ENCODE measurements around the gene GMPR2.
"Not testable (repeated sequence)": the region's sequence is repeated elsewhere in the genome, so short reads cannot be mapped to it uniquely, and the experiment has no call there.

The GMPR2 gene

DNA sequence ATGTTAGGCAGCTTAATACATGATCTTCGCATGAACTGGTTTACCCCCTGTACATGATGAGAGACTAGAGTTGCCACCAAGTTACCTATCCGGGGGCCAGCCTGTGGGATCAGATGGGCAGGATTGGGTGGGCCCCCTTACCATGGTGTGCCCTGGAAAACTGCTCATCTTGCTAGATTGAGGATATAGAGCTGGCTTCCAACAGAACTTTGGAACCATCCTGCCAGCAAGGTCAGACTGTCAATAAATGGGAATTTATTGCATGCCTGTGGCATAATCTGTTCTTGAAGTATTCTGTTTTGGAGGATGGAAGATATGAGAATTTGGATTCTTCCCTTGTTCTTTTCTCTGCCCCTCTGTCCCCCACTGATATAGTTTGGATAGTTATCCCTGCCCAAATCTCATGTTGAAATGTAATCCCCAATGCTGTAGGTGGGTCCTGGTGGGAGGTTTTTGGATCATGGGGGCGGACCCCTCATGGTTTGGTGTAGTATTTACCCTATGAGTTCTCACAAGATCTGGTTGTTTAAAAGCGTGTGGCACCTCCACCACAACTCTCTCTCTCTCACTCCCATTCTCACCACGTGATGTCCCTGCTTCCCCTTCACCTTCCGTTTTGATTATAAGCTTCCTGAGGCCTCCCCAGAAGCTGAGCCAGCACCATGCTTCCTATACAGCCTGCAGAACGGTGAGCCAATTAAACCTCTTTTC lies 33.8 kb upstream of the GMPR2 start:
- in situ Hi-C loops (cut with MboI; ENCODE audit: low sequenced_read_pairs) = no loop called here

DNA sequence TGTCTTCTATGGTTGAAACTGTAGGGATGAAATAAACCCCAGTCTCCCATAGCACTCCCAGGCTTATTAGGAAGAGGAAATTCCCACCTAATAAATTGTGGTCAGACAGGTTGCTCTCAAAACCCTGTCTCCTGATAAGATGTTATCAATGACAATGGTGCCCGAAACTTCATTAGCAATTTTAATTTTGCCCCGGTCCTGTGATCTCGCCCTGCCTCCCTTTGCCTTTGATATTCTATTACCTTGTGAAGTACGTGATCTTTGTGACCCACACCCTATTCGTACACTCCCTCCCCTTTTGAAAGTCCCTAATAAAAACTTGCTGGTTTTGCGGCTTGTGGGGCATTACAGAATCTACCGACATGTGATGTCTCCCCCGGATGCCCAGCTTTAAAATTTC lies 30.2 kb upstream of the GMPR2 start:
- in situ Hi-C loops (cut with MboI; ENCODE audit: low sequenced_read_pairs) = not testable (repeated sequence)

GRCh38 chr14:24203249-24203886 lies 29.4 kb upstream of the GMPR2 start:
- in situ Hi-C loops (cut with MboI; ENCODE audit: low sequenced_read_pairs) = not testable (repeated sequence)

DNA sequence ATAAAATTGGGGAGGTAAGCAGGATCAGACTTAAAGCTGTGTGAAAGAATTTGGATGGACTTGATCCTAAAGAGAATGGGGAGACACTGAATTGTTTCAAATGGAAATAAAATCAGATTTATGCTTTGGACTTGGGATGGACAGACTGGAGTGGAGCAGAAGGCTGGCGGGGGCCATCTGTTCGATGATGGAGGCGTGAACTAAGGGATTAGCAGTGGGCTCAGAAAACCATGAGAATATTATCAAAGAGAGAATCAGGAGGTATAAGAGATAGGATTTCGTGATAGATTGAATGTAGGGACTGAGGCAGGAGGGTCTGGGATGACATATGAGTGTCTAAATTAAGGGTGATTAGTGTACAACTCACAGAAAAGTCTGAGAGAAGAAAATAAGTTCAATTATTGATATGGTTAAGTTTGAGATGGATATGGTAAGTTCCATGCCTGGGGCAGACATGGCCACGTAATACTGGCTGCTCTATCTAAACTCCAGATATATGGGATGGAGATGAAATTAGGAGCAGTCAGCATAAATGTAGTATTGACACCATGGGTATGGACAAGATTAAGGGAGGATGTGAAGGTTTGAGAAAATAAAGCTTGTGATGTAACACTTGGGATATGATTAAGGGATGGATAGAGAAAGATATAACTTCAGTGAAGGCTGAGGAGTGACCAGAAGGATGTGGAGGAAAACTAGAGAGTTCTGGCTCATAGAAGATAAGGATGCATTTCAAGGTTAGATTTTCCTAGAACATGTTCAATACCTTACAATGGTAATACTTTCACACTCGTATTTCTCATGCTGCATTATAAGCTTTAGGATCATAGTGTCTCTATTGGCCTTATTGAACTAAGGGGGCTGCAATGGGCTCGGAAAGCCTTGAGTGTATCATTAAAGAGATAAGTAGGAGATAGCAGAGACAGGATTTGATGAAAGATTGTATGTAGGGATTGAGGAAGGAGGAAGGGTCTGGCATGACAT lies 28.3 kb upstream of the GMPR2 start:
- in situ Hi-C loops (cut with MboI; ENCODE audit: low sequenced_read_pairs) = no loop called here

- in situ Hi-C loops (cut with MboI; ENCODE audit: low sequenced_read_pairs) = no loop called here
Measured at GRCh38 chr14:24206260-24207103, 26.2 kb upstream of the GMPR2 start.

- in situ Hi-C loops (cut with MboI; ENCODE audit: low sequenced_read_pairs) = no loop called here
Measured at GRCh38 chr14:24207104-24207551, 25.6 kb upstream of the GMPR2 start.

DNA sequence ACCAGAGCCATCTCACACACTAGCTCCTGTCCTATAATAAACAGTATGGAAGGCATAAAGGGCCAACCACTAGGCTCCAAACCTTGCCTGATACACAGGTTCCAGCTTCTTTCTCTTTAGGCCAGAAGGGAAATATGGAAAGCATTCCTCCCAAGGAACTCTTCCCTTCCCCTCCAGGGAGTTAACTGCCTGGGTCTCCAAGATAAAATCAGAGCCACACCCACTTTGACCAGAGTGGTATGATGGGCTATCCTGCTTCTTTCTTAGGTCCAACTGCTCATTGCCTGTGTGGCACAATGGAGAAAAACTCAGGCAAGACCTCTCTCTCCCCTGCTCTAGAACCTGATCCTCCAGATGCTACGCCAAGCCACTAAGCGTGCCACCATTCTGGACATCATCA lies 25.1 kb upstream of the GMPR2 start:
- in situ Hi-C loops (cut with MboI; ENCODE audit: low sequenced_read_pairs) = no loop called here

- in situ Hi-C loops (cut with MboI; ENCODE audit: low sequenced_read_pairs) = no loop called here
Measured at GRCh38 chr14:24211311-24211710, 21.4 kb upstream of the GMPR2 start.

- in situ Hi-C loops (cut with MboI; ENCODE audit: low sequenced_read_pairs) = no loop called here
Measured at GRCh38 chr14:24212924-24213865, 19.5 kb upstream of the GMPR2 start, which contains the start of gene CHMP4A. Gene CHMP4A, minus strand, starts transcription at chr14:24213488. Its CDS starts 49 bp downstream, at chr14:24213439.

GRCh38 chr14:24213866-24214662 lies 18.7 kb upstream of the GMPR2 start:
- in situ Hi-C loops (cut with MboI; ENCODE audit: low sequenced_read_pairs) = no loop called here

DNA sequence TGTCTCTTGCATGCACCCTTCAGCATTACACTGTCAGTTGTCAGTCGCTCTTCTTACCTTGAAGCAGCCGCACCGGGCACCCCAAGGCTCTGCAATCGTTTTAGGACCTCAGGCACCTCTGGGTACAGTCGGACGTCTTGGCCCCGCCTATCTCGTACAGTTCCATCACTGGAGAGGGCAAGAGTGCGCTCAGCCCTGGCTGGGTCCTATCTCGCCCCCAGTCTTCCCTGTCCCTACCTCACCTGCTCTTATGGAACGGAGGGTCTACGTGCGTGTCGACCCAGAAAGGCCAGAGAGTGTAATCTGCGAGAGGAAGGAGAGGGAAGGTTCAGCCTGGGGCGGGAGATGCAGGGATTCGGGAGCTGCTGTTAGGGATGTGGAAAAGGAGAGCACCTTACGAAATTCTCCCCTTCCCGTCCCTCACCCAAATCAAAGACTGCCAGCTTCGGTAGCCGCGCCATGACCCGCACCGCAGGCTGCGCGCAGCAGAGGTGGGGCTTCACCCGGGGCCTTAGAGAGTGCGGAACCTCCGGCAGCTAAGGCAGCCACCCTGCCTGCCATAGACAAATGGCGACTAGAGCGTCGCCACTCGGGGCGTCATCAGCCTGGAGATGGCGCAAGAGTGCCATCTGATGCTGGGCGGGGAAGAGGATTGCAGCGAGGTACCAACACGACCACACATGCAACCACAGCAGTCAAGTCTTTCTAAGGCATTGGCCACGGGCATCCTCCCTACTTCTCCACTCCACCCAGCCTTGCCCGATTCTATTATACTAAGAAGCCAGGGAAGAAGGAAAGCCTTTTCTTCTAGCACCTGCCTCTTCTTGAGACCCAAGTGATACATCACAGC lies 17.0 kb upstream of the GMPR2 start, which contains the start of gene MDP1:
TSS of gene MDP1 (minus strand) at position 572 of the 850 bp plus-strand sequence. CDS start at position 461, 111 bp downstream.
- in situ Hi-C loops (cut with MboI; ENCODE audit: low sequenced_read_pairs) = no loop called here

DNA sequence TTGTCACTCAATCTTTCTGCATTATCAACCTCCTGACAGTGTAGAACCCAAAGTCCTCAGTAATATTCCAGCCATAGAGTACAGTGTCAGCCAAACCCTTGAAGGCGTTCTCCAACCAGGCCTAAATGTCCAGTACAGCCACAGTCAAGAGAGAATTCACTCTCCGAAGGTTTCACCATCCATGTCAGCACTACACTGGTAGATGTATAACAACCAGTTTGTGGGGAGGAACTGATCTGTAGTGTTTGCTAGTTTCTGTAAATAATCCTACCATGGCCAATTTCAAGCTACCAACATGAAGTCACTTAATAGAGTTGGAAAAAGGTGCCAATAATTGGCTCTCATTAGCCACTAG lies 16.4 kb upstream of the GMPR2 start:
- in situ Hi-C loops (cut with MboI; ENCODE audit: low sequenced_read_pairs) = no loop called here

- in situ Hi-C loops (cut with MboI; ENCODE audit: low sequenced_read_pairs) = not testable (repeated sequence)
Measured at GRCh38 chr14:24216876-24217275, 15.9 kb upstream of the GMPR2 start.

- in situ Hi-C loops (cut with MboI; ENCODE audit: low sequenced_read_pairs) = no loop called here
Measured at GRCh38 chr14:24219080-24219479, 13.6 kb upstream of the GMPR2 start.

- in situ Hi-C loops (cut with MboI; ENCODE audit: low sequenced_read_pairs) = no loop called here
Measured at GRCh38 chr14:24219521-24219920, 13.2 kb upstream of the GMPR2 start.

- in situ Hi-C loops (cut with MboI; ENCODE audit: low sequenced_read_pairs) = not testable (repeated sequence)
Measured at GRCh38 chr14:24222987-24223386, 9.7 kb upstream of the GMPR2 start.

- in situ Hi-C loops (cut with MboI; ENCODE audit: low sequenced_read_pairs) = loop anchor here (25.0 kb wide), 1 partner anchor 213 kb away; the partner anchor contains the start of genes CBLN3, KHNYN and SDR39U1
Measured at GRCh38 chr14:24224618-24225071, 8.1 kb upstream of the GMPR2 start.

All from HL-60/S4 treated with phorbol 12-myristate 13-acetate at 8.2 ng/mL for 4 days and 3 days (cell line).